Endothelial cell of umbilical vein (primary cell): ENCODE measurements around the gene CD93. TPM values are rescaled to one million over a fixed set of nuclear protein-coding genes. Genes with fewer than 3 reads are reported as not detected.

Experiments used
- BruUV-seq: library from RNA; stranded (reverse); fragments of 400-500 nt; replicated peaks from 2 replicates; lab custom pipeline; 2021; lab: Mats Ljungman, UMichigan
- CTCF ChIA-PET: fragments of 300-600, 350-600 bp; sonication (Branson Sonifier 250); formaldehyde crosslinking; loops from one replicate; lab custom pipeline; 2021; ENCODE audit warnings: antibody characterized with exemption, inconsistent platforms; lab: Charles Lee
- POLR2A ChIA-PET: fragments of 300-600, 350-600 bp; sonication (Branson Sonifier 250); formaldehyde crosslinking; loops from one replicate; lab custom pipeline; 2021; ENCODE audit warnings: antibody characterized with exemption, inconsistent platforms; lab: Charles Lee
- DNase-seq: peaks from one replicate; pipeline ENCODE4 v3.0.0-alpha.2; 2011; ENCODE audit warnings: low read depth, low spot score
- FAIRE-seq: peaks from 2 replicates; lab custom pipeline; 2011; peaks lifted over from hg19 to GRCh38; lab: Jason Lieb, UNC
- H2AFZ ChIP-seq: 2 replicates; pipeline ENCODE4 v1.6.0; 2012; ENCODE audit warnings: low read depth, low read length, control low read depth, inconsistent platforms
- H3K27ac ChIP-seq: 2 replicates; pipeline ENCODE4 v1.5.1; 2011; ENCODE audit warnings: low read depth, mild to moderate bottlenecking, control low read depth, low read length, moderate library complexity; ENCODE audit not compliant: insufficient read depth
- H3K27me3 ChIP-seq, 2 experiments: 2 replicates each; pipeline versions ENCODE4 v1.6.0 to v1.6.1; 2011; ENCODE audit warnings: low read length in 2 of 2, mixed read lengths in 1 of 2; ENCODE audit not compliant: control insufficient read depth in 2 of 2, insufficient read depth in 2 of 2
- H3K36me3 ChIP-seq, 2 experiments: 2 replicates in 1 of 2; 3 replicates in 1 of 2; pipeline ENCODE4 v1.5.1; 2011; ENCODE audit warnings: low read length in 2 of 2, mild to moderate bottlenecking in 1 of 2, moderate library complexity in 1 of 2; ENCODE audit not compliant: control insufficient read depth in 2 of 2, insufficient read depth in 2 of 2; ENCODE audit errors: extremely low read depth in 1 of 2
- H3K4me1 ChIP-seq: 3 replicates; pipeline ENCODE4 v1.5.1; 2011; ENCODE audit warnings: mild to moderate bottlenecking, low read length; ENCODE audit not compliant: control insufficient read depth, insufficient read depth; ENCODE audit errors: extremely low read depth
- H3K4me2 ChIP-seq: 2 replicates; pipeline ENCODE4 v1.6.1; 2011; ENCODE audit warnings: low read length, control low read depth, mixed read lengths; ENCODE audit not compliant: insufficient read depth
- H3K4me3 ChIP-seq, 3 experiments: fragments of 200-600 bp in 1 of 3; sonication (generic), shearing (Covaris generic) in 1 of 3; replicated peaks in 1 of 3; 2 replicates each; pipeline ENCODE4 v1.5.1; 2011 to 2016; ENCODE audit warnings: control low read depth in 3 of 3, low read length in 3 of 3, mild to moderate bottlenecking in 2 of 3, inconsistent platforms in 1 of 3, low read depth in 1 of 3, moderate library complexity in 1 of 3; ENCODE audit not compliant: insufficient read depth in 1 of 3
- H3K79me2 ChIP-seq: 2 replicates; pipeline ENCODE4 v1.6.0; 2012; ENCODE audit warnings: low read length, inconsistent platforms; ENCODE audit not compliant: control insufficient read depth, insufficient read depth
- H3K9ac ChIP-seq: replicated peaks from 2 replicates; pipeline ENCODE3; 2011; ENCODE audit warnings: low read length, control low read depth; ENCODE audit not compliant: insufficient read depth; ENCODE audit errors: extremely low read depth
- H3K9me1 ChIP-seq: replicated peaks from 3 replicates; pipeline ENCODE4 v1.6.0; 2011; ENCODE audit warnings: mild to moderate bottlenecking, low read length; ENCODE audit not compliant: control insufficient read depth, insufficient read depth; ENCODE audit errors: extremely low read depth
- H3K9me3 ChIP-seq: replicated peaks from 2 replicates; pipeline ENCODE4 v1.5.1; 2012; ENCODE audit warnings: low read length, inconsistent platforms; ENCODE audit not compliant: control insufficient read depth, insufficient read depth
- H4K20me1 ChIP-seq: replicated peaks from 2 replicates; pipeline ENCODE3; 2011; ENCODE audit warnings: mild to moderate bottlenecking, low read length; ENCODE audit not compliant: control insufficient read depth, insufficient read depth; ENCODE audit errors: extremely low read depth
- CTCF ChIP-seq, 2 donors: IDR thresholded peaks; 1 replicate in 1 of 2; 2 replicates in 1 of 2; pipeline ENCODE4 v1.5.1; 2011; ENCODE audit warnings: low read length in 2 of 2, mild to moderate bottlenecking in 2 of 2, moderate library complexity in 2 of 2, control low read depth in 1 of 2, inconsistent platforms in 1 of 2, low read depth in 1 of 2; ENCODE audit not compliant: insufficient read depth in 1 of 2; ENCODE audit errors: extremely low read depth in 1 of 2
- EZH2 ChIP-seq: IDR thresholded peaks from 2 replicates; pipeline ENCODE4 v1.6.1; 2012; ENCODE audit warnings: borderline replicate concordance, low read depth, mild to moderate bottlenecking, moderate library complexity, low read length, inconsistent platforms; ENCODE audit not compliant: severe bottlenecking
- MAX ChIP-seq: IDR thresholded peaks from 2 replicates; pipeline ENCODE4 v1.6.1; 2011; ENCODE audit not compliant: insufficient read depth, insufficient read length
- POLR2A ChIP-seq: IDR thresholded peaks from 2 replicates; pipeline ENCODE4 v1.6.1; 2012; ENCODE audit warnings: low read depth, mild to moderate bottlenecking, control low read depth, low read length
- POLR2AphosphoS5 ChIP-seq: IDR thresholded peaks from 2 replicates; pipeline ENCODE4 v1.6.1; 2012; ENCODE audit warnings: low read depth, mild to moderate bottlenecking, control low read depth, low read length, moderate library complexity; ENCODE audit not compliant: insufficient read depth
- dilution Hi-C: fragments of 300-500 bp; cut with MboI; formaldehyde crosslinking; loops from one replicate; pipeline ENCODE4 v1.15.0; 2019; ENCODE audit warnings: low sequenced_read_pairs; ENCODE audit not compliant: extremely low pct_ligation_motif_present
- intact Hi-C: fragments of 100-400 bp; cut with micrococcal nuclease; formaldehyde crosslinking; loops from one replicate; pipeline ENCODE4 v1.10.0; 2022
- polyA plus RNA-seq, 4 experiments: library from polyadenylated mRNA; depleted of rRNA in 3 of 4; stranded (reverse) in 3 of 4; unstranded in 1 of 4; fragments of >200 nt; gene quantifications; 2 replicates each; pipeline versions ENCODE4 v1.2.1 to v1.2.3, GENCODE V29; 2011 to 2012; ENCODE audit warnings: missing spikeins in 1 of 4
- total RNA-seq: library from RNA; stranded (reverse); gene quantifications from 2 replicates; pipeline ENCODE4 v1.2.3, GENCODE V29; 2021

CD93 gene
- total and polyA plus RNA-seq, 2 donors (not counting 3 experiments of a cell fraction or from before 2014, with no cell fraction given): 180 to 413 TPM

- DNase-seq (no peak), FAIRE-seq (no peak)
- intact Hi-C loops: loop anchor here (1.0 to 10.0 kb wide), 3 partner anchors 263 to 1783 kb away; partner anchors contain the start of genes NXT1 and XRN2
- BruUV-seq: no TSS peak
- H4K20me1 ChIP-seq: no peaks in the 10 kb centered on the region
- H3K4me1 ChIP-seq: peaks cover 53% of the 10 kb centered on the region
- dilution Hi-C loops: no loop called here
- H3K9me3 ChIP-seq: no peaks in the 10 kb centered on the region
- H3K79me2 ChIP-seq: peaks cover 32% of the 10 kb centered on the region
- H2AFZ ChIP-seq: no peak overlapping the region
- H3K4me3 ChIP-seq: no peak overlapping the region
- no peak overlapping the region for H3K9ac ChIP-seq
- TF ChIP-seq POLR2AphosphoS5: no peak
- no peak for TF ChIP-seq EZH2
- TF ChIP-seq CTCF (IDR thresholded peaks at IDR 0.05; ENCODE audit: extremely low read depth in 1 of 2, insufficient read depth in 1 of 2, low read depth in 1 of 2, low read length in 2 of 2): no peak
- no peak for TF ChIP-seq MAX
- TF ChIP-seq POLR2A: no peak
- H3K27me3 ChIP-seq: no peaks in the 10 kb centered on the region
- H3K27ac ChIP-seq: peak overlapping the region; percentile 98
- H3K36me3 ChIP-seq: no peaks in the 10 kb centered on the region
- CTCF ChIA-PET: interaction anchor here (1.3 to 3.0 kb wide), 2 partner anchors 16 to 91 kb away, joined by 3 to 26 read pairs; no protein-coding TSS in a partner anchor
- H3K4me2 ChIP-seq: no peak overlapping the region
- no peaks in the 10 kb centered on the region for H3K9me1 ChIP-seq
- POLR2A ChIA-PET: no interaction called here
Observed at GRCh38 chr20:23087587-23088251, 1.6 kb upstream of the CD93 start.
